ENCODE data around the gene NNAT. TPM values are rescaled to one million over a fixed set of nuclear protein-coding genes. Genes with fewer than 3 reads are reported as not detected.

NNAT gene
- total RNA-seq, 1 donor from 2014 or later: 14.7 TPM

- no peak for DNase-seq (ENCODE audit: extremely low spot score, unreplicated experiment)
- no peaks in the 10 kb centered on the region for H3K9me3 Mint-ChIP-seq (ENCODE audit: unreplicated experiment)
- no peak overlapping the region for H3K4me3 Mint-ChIP-seq (ENCODE audit: unreplicated experiment)
- H3K27me3 Mint-ChIP-seq (ENCODE audit: unreplicated experiment): peaks cover 73% of the 10 kb centered on the region
- H3K4me1 Mint-ChIP-seq (ENCODE audit: unreplicated experiment): no peaks in the 10 kb centered on the region
- H3K27ac Mint-ChIP-seq (ENCODE audit: unreplicated experiment): no peak overlapping the region
- no peak for TF ChIP-seq CTCF (IDR thresholded peaks at IDR 0.05)
- H3K36me3 Mint-ChIP-seq (ENCODE audit: unreplicated experiment): no peaks in the 10 kb centered on the region
Measured at GRCh38 chr20:37556538-37556937, 35.5 kb downstream of the NNAT start.

- Mint-ChIP-seq H3K27ac (ENCODE audit: unreplicated experiment) (no peak overlapping the region), H3K36me3 (ENCODE audit: unreplicated experiment) (no peaks in the 10 kb centered on the region), H3K4me1 (ENCODE audit: unreplicated experiment) (no peaks in the 10 kb centered on the region), H3K9me3 (ENCODE audit: unreplicated experiment) (no peaks in the 10 kb centered on the region), H3K4me3 (ENCODE audit: unreplicated experiment) (no peak overlapping the region), H3K27me3 (ENCODE audit: unreplicated experiment) (peaks cover 64% of the 10 kb centered on the region)
- no peak for TF ChIP-seq CTCF (IDR thresholded peaks at IDR 0.05)
- no peak for DNase-seq (ENCODE audit: extremely low spot score, unreplicated experiment)
Measured at GRCh38 chr20:37558306-37558705, 37.3 kb downstream of the NNAT start.

GRCh38 chr20:37558779-37559178 lies 37.7 kb downstream of the NNAT start:
- no peaks in the 10 kb centered on the region for H3K9me3 Mint-ChIP-seq (ENCODE audit: unreplicated experiment)
- no peak for DNase-seq (ENCODE audit: extremely low spot score, unreplicated experiment)
- no peak overlapping the region for H3K4me3 Mint-ChIP-seq (ENCODE audit: unreplicated experiment)
- no peaks in the 10 kb centered on the region for H3K36me3 Mint-ChIP-seq (ENCODE audit: unreplicated experiment)
- peaks cover 60% of the 10 kb centered on the region for H3K27me3 Mint-ChIP-seq (ENCODE audit: unreplicated experiment)
- no peak for TF ChIP-seq CTCF (IDR thresholded peaks at IDR 0.05)
- no peak overlapping the region for H3K27ac Mint-ChIP-seq (ENCODE audit: unreplicated experiment)
- H3K4me1 Mint-ChIP-seq (ENCODE audit: unreplicated experiment): no peaks in the 10 kb centered on the region

- no peak for TF ChIP-seq CTCF (IDR thresholded peaks at IDR 0.05)
- no peaks in the 10 kb centered on the region for H3K36me3 Mint-ChIP-seq (ENCODE audit: unreplicated experiment)
- H3K4me1 Mint-ChIP-seq (ENCODE audit: unreplicated experiment): no peaks in the 10 kb centered on the region
- H3K9me3 Mint-ChIP-seq (ENCODE audit: unreplicated experiment): no peaks in the 10 kb centered on the region
- no peak overlapping the region for H3K27ac Mint-ChIP-seq (ENCODE audit: unreplicated experiment)
- H3K4me3 Mint-ChIP-seq (ENCODE audit: unreplicated experiment): no peak overlapping the region
- peaks cover 53% of the 10 kb centered on the region for H3K27me3 Mint-ChIP-seq (ENCODE audit: unreplicated experiment)
- no peak for DNase-seq (ENCODE audit: extremely low spot score, unreplicated experiment)
Measured at GRCh38 chr20:37559312-37560027, 38.4 kb downstream of the NNAT start.

GRCh38 chr20:37560629-37561028 lies 39.6 kb downstream of the NNAT start:
- no peak overlapping the region for H3K27ac Mint-ChIP-seq (ENCODE audit: unreplicated experiment)
- no peaks in the 10 kb centered on the region for H3K36me3 Mint-ChIP-seq (ENCODE audit: unreplicated experiment)
- DNase-seq (ENCODE audit: extremely low spot score, unreplicated experiment): no peak
- peaks cover 51% of the 10 kb centered on the region for H3K27me3 Mint-ChIP-seq (ENCODE audit: unreplicated experiment)
- no peak for TF ChIP-seq CTCF (IDR thresholded peaks at IDR 0.05)
- H3K4me1 Mint-ChIP-seq (ENCODE audit: unreplicated experiment): peaks cover 4% of the 10 kb centered on the region
- H3K9me3 Mint-ChIP-seq (ENCODE audit: unreplicated experiment): no peaks in the 10 kb centered on the region
- no peak overlapping the region for H3K4me3 Mint-ChIP-seq (ENCODE audit: unreplicated experiment)

All from osteocyte (in vitro differentiated cells).